HEK293 (cell line): ENCODE measurements around the gene TSC2.

Experiments
- CTCF ChIP-seq: fragments of 450-650 bp; formaldehyde crosslinking; IDR thresholded peaks from 2 replicates; pipeline ENCODE4 v1.5.1; 2016; ENCODE audit warnings: missing biosample characterization, missing genetic modification characterization
- HOXC10 ChIP-seq: sonication (generic); formaldehyde crosslinking; IDR thresholded peaks from 2 replicates; pipeline ENCODE4 v1.8.1; 2023; ENCODE audit warnings: mild to moderate bottlenecking, missing genetic modification reagents
- HOXD13 ChIP-seq: sonication (generic); formaldehyde crosslinking; IDR thresholded peaks from 2 replicates; pipeline ENCODE4 v1.8.0; 2022; ENCODE audit warnings: missing genetic modification reagents, borderline replicate concordance
- KLF1 ChIP-seq: fragments of 450-650 bp; formaldehyde crosslinking; IDR thresholded peaks from 2 replicates; pipeline ENCODE4 v1.5.1; 2016; ENCODE audit warnings: missing biosample characterization, missing genetic modification characterization
- KLF17 ChIP-seq: fragments of 450-650 bp; formaldehyde crosslinking; IDR thresholded peaks from 2 replicates; pipeline ENCODE4 v1.5.1; 2016; ENCODE audit warnings: missing biosample characterization, missing genetic modification characterization
- MYNN ChIP-seq: fragments of 450-650 bp; formaldehyde crosslinking; IDR thresholded peaks from 2 replicates; pipeline ENCODE4 v1.5.1; 2016; ENCODE audit warnings: missing biosample characterization, missing genetic modification characterization, borderline replicate concordance
- YY1 ChIP-seq: fragments of 450-650 bp; formaldehyde crosslinking; IDR thresholded peaks from 2 replicates; pipeline ENCODE4 v1.5.1; 2018; ENCODE audit warnings: missing biosample characterization, missing genetic modification characterization
- ZBTB17 ChIP-seq: fragments of 450-650 bp; formaldehyde crosslinking; IDR thresholded peaks from 2 replicates; pipeline ENCODE4 v1.5.1; 2016; ENCODE audit warnings: missing biosample characterization, missing genetic modification characterization
- ZBTB26 ChIP-seq: fragments of 450-650 bp; formaldehyde crosslinking; optimal IDR thresholded peaks from 2 replicates; pipeline ENCODE3; 2016; ENCODE audit warnings: missing biosample characterization, mild to moderate bottlenecking, missing genetic modification characterization
- ZNF132 ChIP-seq: fragments of 450-650 bp; formaldehyde crosslinking; IDR thresholded peaks from 2 replicates; pipeline ENCODE4 v1.5.1; 2017; ENCODE audit warnings: missing biosample characterization, missing genetic modification characterization, borderline replicate concordance
- ZNF157 ChIP-seq: fragments of 450-650 bp; formaldehyde crosslinking; IDR thresholded peaks from 2 replicates; pipeline ENCODE4 v1.5.1; 2016; ENCODE audit warnings: missing biosample characterization, missing genetic modification characterization
- ZNF16 ChIP-seq: fragments of 450-650 bp; formaldehyde crosslinking; IDR thresholded peaks from 2 replicates; pipeline ENCODE4 v1.5.1; 2016; ENCODE audit warnings: low read depth, missing biosample characterization, missing genetic modification characterization
- ZNF2 ChIP-seq: fragments of 450-650 bp; formaldehyde crosslinking; IDR thresholded peaks from 2 replicates; pipeline ENCODE4 v1.5.1; 2016; ENCODE audit warnings: missing biosample characterization, missing genetic modification characterization
- ZNF341 ChIP-seq: fragments of 450-650 bp; formaldehyde crosslinking; IDR thresholded peaks from 2 replicates; pipeline ENCODE4; 2016; ENCODE audit warnings: low read depth, missing biosample characterization, missing genetic modification characterization
- ZNF426 ChIP-seq: fragments of 450-650 bp; formaldehyde crosslinking; IDR thresholded peaks from 2 replicates; pipeline ENCODE4 v1.5.1; 2017; ENCODE audit warnings: missing biosample characterization, missing genetic modification characterization, mild to moderate bottlenecking, inconsistent platforms, moderate library complexity
- ZNF521 ChIP-seq: fragments of 450-650 bp; formaldehyde crosslinking; IDR thresholded peaks from 2 replicates; pipeline ENCODE4 v1.5.1; 2017; ENCODE audit warnings: missing biosample characterization, mild to moderate bottlenecking, missing genetic modification characterization
- ZNF529 ChIP-seq: fragments of 450-650 bp; formaldehyde crosslinking; IDR thresholded peaks from 2 replicates; pipeline ENCODE4 v1.5.1; 2017; ENCODE audit warnings: missing genetic modification characterization, missing biosample characterization; ENCODE audit not compliant: insufficient replicate concordance
- ZNF610 ChIP-seq: fragments of 450-650 bp; formaldehyde crosslinking; IDR thresholded peaks from 2 replicates; pipeline ENCODE4 v1.5.1; 2016; ENCODE audit warnings: missing biosample characterization, missing genetic modification characterization, borderline replicate concordance
- ZNF768 ChIP-seq: fragments of 450-650 bp; formaldehyde crosslinking; IDR thresholded peaks from 2 replicates; pipeline ENCODE4 v1.5.1; 2018; ENCODE audit warnings: missing biosample characterization, mild to moderate bottlenecking, missing genetic modification characterization
- ZNF792 ChIP-seq: fragments of 450-650 bp; formaldehyde crosslinking; IDR thresholded peaks from 2 replicates; pipeline ENCODE4 v1.5.1; 2016; ENCODE audit warnings: missing biosample characterization, missing genetic modification characterization
- TF ChIP-seq, protein P1 (sequence below): fragments of 450-650 bp; formaldehyde crosslinking; IDR thresholded peaks from 2 replicates; pipeline ENCODE4 v1.5.1; 2017; ENCODE audit warnings: missing biosample characterization, missing genetic modification characterization
- TF ChIP-seq, protein P2 (sequence below): fragments of 450-650 bp; formaldehyde crosslinking; IDR thresholded peaks from 2 replicates; pipeline ENCODE4 v1.5.1; 2016; ENCODE audit warnings: missing biosample characterization, missing genetic modification characterization
- TF ChIP-seq, protein P3 (sequence below): fragments of 450-650 bp; formaldehyde crosslinking; IDR thresholded peaks from 2 replicates; pipeline ENCODE4 v1.5.1; 2016; ENCODE audit warnings: missing biosample characterization, missing genetic modification characterization, low read depth

The TSC2 gene

DNA sequence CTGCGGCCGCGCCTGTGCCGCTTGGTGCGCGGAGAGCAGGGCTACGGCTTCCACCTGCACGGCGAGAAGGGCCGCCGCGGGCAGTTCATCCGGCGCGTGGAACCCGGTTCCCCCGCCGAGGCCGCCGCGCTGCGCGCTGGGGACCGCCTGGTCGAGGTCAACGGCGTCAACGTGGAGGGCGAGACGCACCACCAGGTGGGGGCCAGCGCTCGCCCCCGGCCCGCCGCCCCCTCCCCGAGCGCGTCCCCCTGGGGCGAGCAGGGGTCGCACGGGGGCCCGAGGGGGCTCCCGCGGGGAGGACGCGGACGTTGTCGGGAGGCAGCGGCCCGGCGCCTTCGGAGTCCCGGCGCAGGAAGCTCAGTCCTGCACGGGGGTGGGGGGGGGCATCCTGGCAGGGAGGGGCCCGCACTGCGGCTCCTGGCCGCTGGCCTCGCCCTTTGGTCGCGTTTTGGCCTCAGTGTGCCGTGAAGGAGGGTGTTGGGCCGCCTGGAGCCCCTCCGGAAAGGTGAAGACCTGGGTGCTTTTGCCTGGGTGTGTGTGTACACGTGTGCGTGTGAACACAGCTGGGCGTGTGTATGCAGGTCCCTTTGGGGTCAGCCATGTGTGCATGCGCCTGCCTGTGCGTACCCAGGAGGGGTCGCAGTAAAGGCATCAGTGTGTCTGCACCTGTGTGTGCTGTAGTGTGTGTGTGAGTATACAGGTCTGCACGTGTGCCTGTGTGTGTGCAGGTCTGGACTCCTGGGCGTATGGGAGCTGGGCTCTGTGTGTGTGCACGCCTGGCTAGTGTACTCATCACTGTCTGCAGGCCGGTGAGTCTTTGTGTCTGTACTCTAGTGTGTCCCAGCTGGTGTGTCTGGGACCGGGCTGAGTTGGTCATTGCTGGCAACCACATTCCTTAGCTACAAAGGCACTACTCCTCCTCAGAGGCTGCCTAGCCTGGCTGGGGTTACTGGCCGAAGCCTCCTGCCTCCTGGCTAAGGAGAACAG is 20.5 kb upstream of the TSC2 start (continued):
- TF ChIP-seq ZNF341 (tag by site-specific recombination) (no peak), MYNN (tag by site-specific recombination) (no peak), ZNF768 (no peak), ZBTB17 (tag by site-specific recombination) (peak; percentile 77), KLF17 (tag by site-specific recombination) (peak; percentile 39), ZNF426 (tag by site-specific recombination) (no peak), KLF1 (tag by site-specific recombination) (peak; percentile 66), ZNF157 (tag by site-specific recombination) (no peak), YY1 (tag by site-specific recombination) (peak; percentile 23; the same call in 1 of the 2 replicates), ZNF529 (tag by site-specific recombination) (no peak), ZNF132 (no peak), ZNF521 (tag by site-specific recombination) (no peak), HOXC10 (CRISPR knock-in tag) (no peak), ZBTB26 (peak; percentile 64), ZNF16 (tag by site-specific recombination) (no peak), HOXD13 (CRISPR knock-in tag) (no peak), ZNF610 (tag by site-specific recombination) (no peak), ZNF2 (tag by site-specific recombination) (peak; percentile 82), CTCF (tag by site-specific recombination) (peak; percentile 77), ZNF792 (tag by site-specific recombination) (peak; percentile 82; the same call in 1 of the 2 replicates)
- TF ChIP-seq, protein P1, sequence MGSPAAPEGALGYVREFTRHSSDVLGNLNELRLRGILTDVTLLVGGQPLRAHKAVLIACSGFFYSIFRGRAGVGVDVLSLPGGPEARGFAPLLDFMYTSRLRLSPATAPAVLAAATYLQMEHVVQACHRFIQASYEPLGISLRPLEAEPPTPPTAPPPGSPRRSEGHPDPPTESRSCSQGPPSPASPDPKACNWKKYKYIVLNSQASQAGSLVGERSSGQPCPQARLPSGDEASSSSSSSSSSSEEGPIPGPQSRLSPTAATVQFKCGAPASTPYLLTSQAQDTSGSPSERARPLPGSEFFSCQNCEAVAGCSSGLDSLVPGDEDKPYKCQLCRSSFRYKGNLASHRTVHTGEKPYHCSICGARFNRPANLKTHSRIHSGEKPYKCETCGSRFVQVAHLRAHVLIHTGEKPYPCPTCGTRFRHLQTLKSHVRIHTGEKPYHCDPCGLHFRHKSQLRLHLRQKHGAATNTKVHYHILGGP (tag by site-specific recombination), result no peak
- TF ChIP-seq, protein P2, sequence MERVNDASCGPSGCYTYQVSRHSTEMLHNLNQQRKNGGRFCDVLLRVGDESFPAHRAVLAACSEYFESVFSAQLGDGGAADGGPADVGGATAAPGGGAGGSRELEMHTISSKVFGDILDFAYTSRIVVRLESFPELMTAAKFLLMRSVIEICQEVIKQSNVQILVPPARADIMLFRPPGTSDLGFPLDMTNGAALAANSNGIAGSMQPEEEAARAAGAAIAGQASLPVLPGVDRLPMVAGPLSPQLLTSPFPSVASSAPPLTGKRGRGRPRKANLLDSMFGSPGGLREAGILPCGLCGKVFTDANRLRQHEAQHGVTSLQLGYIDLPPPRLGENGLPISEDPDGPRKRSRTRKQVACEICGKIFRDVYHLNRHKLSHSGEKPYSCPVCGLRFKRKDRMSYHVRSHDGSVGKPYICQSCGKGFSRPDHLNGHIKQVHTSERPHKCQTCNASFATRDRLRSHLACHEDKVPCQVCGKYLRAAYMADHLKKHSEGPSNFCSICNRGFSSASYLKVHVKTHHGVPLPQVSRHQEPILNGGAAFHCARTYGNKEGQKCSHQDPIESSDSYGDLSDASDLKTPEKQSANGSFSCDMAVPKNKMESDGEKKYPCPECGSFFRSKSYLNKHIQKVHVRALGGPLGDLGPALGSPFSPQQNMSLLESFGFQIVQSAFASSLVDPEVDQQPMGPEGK (tag by site-specific recombination), result peak; percentile 81
- TF ChIP-seq, protein P3, sequence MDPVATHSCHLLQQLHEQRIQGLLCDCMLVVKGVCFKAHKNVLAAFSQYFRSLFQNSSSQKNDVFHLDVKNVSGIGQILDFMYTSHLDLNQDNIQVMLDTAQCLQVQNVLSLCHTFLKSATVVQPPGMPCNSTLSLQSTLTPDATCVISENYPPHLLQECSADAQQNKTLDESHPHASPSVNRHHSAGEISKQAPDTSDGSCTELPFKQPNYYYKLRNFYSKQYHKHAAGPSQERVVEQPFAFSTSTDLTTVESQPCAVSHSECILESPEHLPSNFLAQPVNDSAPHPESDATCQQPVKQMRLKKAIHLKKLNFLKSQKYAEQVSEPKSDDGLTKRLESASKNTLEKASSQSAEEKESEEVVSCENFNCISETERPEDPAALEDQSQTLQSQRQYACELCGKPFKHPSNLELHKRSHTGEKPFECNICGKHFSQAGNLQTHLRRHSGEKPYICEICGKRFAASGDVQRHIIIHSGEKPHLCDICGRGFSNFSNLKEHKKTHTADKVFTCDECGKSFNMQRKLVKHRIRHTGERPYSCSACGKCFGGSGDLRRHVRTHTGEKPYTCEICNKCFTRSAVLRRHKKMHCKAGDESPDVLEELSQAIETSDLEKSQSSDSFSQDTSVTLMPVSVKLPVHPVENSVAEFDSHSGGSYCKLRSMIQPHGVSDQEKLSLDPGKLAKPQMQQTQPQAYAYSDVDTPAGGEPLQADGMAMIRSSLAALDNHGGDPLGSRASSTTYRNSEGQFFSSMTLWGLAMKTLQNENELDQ, result no peak
